HFF-Myc (cell line): ENCODE results near the gene RELB.

Experiments
- DNase-seq: peaks from one replicate; pipeline ENCODE4 v3.0.0-alpha.2; 2011; ENCODE audit warnings: low read depth; ENCODE audit errors: extremely low read depth
- H3K4me3 ChIP-seq: replicated peaks from 2 replicates; pipeline ENCODE4 v1.5.1; 2011; ENCODE audit warnings: low read depth, mild to moderate bottlenecking, control low read depth, low read length
- TF ChIP-seq, protein P1 (sequence below): IDR thresholded peaks from 2 replicates; pipeline ENCODE4 v1.5.1; 2012; ENCODE audit warnings: mild to moderate bottlenecking, low read depth, low read length, control low read depth; ENCODE audit errors: missing control alignments

RELB gene

DNA sequence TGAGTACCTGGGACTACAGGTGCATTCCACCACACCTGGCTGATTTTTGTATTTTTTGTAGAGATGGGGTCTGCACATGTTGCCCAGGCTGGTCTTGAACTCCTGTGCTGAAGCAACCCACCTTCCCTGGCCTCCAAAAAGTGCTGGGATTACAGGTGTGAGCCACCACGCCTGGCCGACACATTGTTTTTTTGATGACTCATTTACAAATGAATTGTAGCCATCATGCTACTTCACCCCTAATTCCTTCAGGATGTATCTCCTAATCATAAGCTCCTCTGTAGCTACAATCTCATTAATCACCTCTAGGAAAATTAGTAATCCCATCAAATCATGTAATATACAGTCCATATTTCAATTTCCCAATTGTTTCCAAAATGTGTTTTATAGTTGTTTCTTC, 17.9 kb downstream of the RELB start:
- TF ChIP-seq, protein P1, sequence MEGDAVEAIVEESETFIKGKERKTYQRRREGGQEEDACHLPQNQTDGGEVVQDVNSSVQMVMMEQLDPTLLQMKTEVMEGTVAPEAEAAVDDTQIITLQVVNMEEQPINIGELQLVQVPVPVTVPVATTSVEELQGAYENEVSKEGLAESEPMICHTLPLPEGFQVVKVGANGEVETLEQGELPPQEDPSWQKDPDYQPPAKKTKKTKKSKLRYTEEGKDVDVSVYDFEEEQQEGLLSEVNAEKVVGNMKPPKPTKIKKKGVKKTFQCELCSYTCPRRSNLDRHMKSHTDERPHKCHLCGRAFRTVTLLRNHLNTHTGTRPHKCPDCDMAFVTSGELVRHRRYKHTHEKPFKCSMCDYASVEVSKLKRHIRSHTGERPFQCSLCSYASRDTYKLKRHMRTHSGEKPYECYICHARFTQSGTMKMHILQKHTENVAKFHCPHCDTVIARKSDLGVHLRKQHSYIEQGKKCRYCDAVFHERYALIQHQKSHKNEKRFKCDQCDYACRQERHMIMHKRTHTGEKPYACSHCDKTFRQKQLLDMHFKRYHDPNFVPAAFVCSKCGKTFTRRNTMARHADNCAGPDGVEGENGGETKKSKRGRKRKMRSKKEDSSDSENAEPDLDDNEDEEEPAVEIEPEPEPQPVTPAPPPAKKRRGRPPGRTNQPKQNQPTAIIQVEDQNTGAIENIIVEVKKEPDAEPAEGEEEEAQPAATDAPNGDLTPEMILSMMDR, result no peak
- no peak overlapping the region for H3K4me3 ChIP-seq
- DNase-seq, result no peak

DNA sequence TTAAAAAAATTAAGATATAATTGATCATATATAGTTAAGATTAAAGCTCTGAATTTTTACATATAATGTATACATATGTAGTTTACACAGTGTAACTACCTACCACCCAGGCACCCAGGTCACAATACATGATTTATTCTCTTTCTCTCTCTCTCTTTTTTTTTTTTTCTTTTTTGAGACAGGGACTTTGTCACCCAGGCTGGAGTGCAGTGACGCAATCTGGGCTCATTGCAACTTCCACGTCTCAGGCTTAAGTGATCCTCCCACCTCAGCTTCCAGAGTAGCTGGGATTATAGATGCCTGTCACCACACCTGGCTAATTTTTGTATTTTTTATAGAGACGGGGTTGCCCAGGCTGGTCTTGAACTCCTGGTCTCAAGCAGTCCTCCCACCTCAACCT, 18.8 kb downstream of the RELB start:
- no peak for DNase-seq
- no peak overlapping the region for H3K4me3 ChIP-seq
- TF ChIP-seq, protein P1, result no peak

DNA sequence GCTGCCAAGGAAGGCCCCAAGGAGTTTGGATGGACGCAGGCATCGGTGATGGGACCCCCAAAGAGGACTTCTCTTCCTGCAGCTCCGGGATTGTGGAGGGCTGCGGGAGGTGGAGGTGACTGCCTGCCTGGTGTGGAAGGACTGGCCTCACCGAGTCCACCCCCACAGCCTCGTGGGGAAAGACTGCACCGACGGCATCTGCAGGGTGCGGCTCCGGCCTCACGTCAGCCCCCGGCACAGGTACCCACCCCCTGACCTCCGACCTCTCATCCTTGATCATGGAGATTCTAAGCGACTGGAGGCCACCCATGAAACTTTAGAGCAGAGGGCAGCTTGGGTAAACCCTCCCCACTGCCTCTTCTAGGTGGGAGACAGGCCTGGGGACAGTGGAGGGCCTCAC, 20.7 kb downstream of the RELB start:
- TF ChIP-seq, protein P1, result no peak
- H3K4me3 ChIP-seq, result no peak overlapping the region
- no peak for DNase-seq

DNA sequence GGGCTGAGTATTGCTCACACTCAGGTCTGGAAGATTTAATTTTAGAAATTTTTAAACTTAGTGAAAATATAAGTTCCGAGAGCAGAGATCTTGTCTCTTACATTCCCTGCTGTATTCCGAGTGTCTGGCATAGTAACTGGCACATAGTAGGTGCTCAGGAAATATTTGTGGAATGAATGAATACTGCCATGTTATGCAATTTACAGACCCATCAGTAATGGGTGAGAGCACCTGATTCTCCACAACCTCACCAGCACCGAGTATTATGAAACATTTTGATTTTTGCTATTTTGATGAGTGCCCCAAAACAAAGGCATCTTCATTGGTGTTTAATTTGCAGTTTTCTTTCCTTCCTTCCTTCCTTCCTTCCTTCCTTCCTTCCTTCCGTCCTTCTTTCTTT, 21.8 kb downstream of the RELB start:
- TF ChIP-seq, protein P1, result no peak
- DNase-seq, result no peak
- H3K4me3 ChIP-seq, result no peak overlapping the region

DNA sequence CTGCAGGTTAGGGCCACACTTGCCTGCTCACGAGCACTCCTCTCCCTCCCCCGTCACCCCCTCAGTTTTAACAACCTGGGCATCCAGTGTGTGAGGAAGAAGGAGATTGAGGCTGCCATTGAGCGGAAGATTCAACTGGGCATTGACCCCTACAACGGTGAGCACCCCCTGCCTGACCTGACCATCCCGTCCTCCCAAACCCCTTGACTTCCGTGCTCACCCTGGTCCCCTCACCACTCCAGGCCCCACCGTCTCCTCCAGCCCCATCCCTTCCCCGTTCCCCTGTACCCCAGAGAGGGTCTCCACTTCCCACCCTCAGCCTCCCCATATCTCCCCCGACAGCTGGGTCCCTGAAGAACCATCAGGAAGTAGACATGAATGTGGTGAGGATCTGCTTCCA, 24.0 kb downstream of the RELB start:
- DNase-seq, result no peak
- TF ChIP-seq, protein P1, result no peak
- no peak overlapping the region for H3K4me3 ChIP-seq

DNA sequence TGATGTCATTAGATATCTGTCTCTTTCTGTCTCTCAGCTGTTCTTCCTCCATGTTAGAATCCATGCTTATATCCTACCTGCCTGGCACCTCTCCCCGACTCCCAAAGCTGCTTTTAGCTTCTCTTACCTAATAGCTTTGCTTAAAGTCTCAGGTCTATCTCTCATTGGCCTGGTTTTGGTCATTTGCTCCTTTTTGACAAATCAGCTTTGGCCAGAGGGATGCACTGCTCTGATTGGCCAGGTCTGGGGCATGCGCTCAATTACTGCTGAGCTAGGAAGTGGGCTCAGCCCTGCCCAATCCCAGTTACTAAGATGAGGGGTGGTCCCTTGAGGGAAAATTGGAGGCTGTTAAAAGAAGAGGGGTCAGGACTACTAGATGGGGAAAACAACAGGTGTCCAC, 26.1 kb downstream of the RELB start:
- DNase-seq, result no peak
- TF ChIP-seq, protein P1, result no peak
- H3K4me3 ChIP-seq, result no peak overlapping the region

DNA sequence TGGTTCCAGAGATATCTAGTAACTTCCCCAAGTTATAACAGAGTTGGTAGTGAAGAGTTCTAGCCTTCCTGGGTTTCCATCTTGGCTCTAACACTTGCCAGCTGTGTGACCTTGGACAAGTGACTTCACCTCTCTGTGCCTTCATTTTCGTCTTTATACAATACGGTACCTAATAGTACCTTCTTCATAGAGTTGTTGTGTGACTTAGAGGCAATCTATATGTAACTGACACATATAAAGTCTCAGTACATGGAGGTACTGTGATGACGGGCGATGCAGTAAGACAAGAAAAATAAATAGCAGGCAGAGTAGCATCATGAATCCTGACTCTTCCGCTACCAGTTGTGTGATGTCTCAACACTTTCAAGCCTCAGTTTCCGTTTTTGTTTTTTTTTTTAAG, 29.6 kb downstream of the RELB start:
- TF ChIP-seq, protein P1, result no peak
- DNase-seq, result no peak
- H3K4me3 ChIP-seq, result no peak overlapping the region
